ENCODE measurements around the gene FBXO44.

The FBXO44 gene

DNA sequence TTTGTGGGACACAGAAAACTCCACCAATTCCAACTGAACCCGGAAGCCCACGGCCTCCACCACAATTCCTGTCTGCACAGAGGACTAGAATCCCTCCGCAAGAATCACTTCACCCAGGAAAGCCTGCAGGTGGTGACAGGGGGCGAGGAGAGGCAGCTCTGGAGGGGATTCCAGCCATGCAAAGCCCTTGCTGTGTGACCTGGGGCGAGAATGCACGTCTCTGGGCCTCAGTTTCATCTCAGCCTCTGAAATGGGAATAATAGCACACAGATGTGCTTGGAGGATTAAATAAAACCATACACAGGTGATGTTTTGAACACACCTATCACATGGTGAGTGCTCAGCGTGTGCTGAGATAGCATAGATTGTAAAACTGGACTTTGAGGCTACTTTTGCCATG lies 14.6 kb upstream of the FBXO44 start:
- no peak for DNase-seq (ENCODE audit: low read depth in 3 of 3)

GRCh38 chr1:11640944-11641343 lies 13.7 kb upstream of the FBXO44 start:
- DNase-seq (ENCODE audit: low read depth in 3 of 3) = no peak

DNA sequence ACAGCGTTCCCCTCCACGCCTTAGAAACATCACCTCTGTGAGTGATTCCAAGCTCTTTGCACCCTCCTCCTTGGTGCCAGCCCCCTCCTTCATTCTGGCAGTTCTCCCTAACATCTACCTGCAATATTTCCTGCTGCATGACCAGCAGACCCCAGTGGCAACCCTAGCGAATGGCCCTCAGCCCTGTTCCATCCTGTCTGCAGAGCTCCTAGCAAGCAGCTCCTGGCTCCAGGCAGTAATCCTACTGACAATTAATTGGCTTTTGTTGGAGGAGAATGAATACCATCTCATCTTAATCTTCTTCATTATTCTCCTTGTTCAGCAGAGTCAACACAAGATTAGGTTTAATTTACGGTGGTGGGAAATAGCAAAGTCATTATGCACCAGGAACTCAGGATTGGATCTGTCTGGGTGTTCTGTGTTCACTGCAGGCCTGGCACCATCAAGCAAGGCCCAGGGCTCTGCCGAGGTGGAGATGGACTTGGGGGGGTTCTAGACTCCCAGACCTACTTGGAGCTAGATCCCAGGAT lies 12.8 kb upstream of the FBXO44 start:
- DNase-seq (ENCODE audit: low read depth in 3 of 3) = no peak

- DNase-seq (ENCODE audit: low read depth in 3 of 3) = peak; percentile 43 to 62 (median 60)
These were observed 12.2 kb upstream of the FBXO44 start for GRCh38 chr1:11642418-11643017.

DNA sequence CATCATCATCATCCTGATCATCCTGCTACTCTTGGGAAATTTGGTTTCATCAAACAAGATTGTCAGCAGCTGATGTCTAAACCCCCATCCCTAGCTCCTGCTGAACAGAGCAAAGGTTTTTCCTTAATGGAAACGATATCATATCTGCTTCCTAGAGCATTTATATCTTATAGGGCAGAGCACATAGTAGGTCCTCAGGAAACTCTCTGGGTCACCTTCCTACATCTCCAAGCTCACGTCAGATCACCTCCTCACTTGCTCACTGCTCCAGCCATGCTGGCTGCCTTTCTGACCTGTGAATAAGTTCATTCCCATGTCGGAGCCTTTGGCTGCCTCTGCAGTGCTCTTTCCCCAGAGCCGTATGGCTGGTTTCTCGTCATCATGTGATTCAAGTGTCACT lies 10.9 kb upstream of the FBXO44 start:
- DNase-seq (ENCODE audit: low read depth in 3 of 3) = no peak

DNA sequence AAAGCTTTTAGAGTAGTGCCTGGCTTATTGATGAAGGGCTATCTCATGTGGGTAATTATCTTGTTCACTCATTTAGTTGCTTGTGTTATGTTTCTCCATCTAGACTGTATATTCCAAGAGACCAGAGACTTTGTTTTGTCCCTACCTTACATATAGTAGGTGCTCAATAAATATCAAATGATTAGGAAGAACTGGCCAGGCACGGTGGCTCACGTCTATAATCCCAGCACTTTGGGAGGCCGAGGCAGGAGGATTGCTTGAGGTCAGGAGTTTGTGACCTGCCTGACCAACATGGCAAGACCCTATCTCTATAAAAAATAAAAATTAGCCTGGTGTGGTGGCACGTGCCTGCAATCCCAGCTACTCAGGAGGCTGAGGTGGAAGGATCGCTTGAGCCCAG lies 9.4 kb upstream of the FBXO44 start:
- no peak for DNase-seq (ENCODE audit: low read depth in 3 of 3)

- DNase-seq (ENCODE audit: low read depth in 3 of 3) = peak; percentile 63 to 83 (median 69)
These were observed 8.9 kb upstream of the FBXO44 start for GRCh38 chr1:11645670-11646265.

DNA sequence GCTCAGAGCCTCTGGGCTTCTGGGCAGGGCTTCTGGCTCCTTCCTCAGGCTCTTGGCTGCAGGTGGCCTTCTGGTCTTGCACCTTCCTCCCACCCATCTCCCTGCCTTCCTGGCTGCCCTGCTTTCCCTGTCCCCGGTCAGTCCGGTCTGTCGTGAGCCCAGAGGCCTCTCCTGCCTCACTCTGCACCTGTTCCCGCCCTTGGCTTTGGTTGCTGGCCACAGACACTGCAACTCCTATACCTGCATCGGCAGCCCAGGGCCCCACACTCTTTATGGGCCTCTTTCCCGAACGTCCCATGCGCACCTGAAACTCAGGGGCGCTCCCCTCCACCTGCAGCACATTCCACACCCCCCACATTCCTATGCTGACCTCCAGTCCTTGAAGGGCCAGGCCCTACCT lies 8.4 kb upstream of the FBXO44 start:
- no peak for DNase-seq (ENCODE audit: low read depth in 3 of 3)

DNA sequence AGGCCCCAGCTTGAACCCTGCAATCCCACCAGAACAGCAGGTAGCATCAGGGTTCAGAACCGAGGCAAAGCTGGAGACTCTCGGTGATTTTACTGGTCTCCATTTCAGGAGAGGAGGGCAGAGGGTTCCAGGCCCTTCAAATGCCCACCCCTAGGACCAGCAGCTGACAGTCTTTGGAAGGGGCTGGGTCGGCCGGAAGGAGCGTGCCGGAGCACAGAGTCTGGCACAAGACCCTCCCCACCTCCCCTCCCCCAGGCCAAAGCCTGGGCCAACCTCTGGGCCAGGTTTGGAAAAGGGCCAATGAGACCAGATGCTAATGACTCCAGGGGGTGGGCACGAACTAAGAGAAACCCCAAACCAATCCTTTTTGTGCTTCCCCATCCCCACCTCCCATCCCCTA lies 7.3 kb upstream of the FBXO44 start:
- no peak for DNase-seq (ENCODE audit: low read depth in 3 of 3)

DNA sequence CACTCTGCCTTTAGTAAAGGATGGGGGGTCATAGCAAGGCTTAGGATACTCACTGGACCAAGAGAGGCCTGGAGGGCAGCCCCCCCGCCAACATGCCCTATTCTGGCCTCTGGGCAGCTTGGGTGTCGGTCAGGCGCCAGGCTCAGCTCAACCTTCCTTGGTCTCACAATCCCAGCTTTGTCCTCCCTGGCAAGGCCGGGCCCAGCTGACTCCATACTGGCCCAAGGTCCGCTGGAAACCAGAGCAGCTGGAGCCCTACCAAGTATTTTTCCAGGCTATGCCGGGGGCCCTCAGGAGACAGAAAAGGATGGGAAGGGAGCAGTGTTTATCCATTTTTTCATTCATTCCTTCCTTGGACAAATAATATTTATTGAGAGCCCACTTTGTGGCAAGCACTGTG lies 6.6 kb upstream of the FBXO44 start:
- DNase-seq (ENCODE audit: low read depth in 3 of 3) = no peak

- no peak for DNase-seq (ENCODE audit: low read depth in 3 of 3)
These were observed 5.9 kb upstream of the FBXO44 start for GRCh38 chr1:11648732-11649158.

- no peak for DNase-seq (ENCODE audit: low read depth in 3 of 3)
These were observed 5.4 kb upstream of the FBXO44 start for GRCh38 chr1:11649237-11649623.

DNA sequence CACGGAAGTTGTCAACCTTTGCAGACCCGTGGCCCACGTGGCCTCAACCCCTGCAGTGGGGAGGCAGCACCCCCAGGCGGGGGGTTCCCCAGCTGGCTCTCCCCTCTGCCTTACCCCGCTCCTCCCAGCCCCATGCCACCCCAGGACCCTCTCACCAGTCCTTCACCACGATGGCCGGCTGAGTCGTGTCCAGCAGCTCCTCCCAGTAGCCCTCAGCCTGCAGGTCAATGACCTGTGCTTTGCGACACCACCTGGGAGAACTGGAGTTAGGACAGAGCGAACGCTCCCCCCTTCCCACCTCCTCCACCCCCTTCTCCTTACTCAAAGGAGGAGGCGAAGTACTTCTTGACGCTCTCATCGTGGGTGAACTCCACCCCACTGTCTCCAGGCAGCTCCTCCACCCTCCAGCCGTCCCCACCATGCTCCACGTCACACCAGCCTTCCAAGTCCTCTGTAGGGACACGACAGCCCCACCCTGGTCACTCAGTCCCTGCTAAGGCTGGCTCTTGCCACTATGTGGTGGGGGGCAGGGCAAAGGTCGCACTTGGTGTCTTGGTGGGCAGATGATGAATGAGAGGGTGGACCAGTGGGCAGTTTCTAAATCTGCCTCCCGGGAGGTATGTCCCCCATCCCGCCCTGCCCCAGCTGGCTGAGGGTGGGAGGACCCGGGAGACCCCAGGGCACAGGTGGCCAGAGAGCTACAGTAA lies 4.9 kb upstream of the FBXO44 start:
- no peak for DNase-seq (ENCODE audit: low read depth in 3 of 3)

- DNase-seq (ENCODE audit: low read depth in 3 of 3) = peak; percentile 64 to 75 (median 73)
These were observed 4.2 kb upstream of the FBXO44 start for GRCh38 chr1:11650331-11650991.

DNA sequence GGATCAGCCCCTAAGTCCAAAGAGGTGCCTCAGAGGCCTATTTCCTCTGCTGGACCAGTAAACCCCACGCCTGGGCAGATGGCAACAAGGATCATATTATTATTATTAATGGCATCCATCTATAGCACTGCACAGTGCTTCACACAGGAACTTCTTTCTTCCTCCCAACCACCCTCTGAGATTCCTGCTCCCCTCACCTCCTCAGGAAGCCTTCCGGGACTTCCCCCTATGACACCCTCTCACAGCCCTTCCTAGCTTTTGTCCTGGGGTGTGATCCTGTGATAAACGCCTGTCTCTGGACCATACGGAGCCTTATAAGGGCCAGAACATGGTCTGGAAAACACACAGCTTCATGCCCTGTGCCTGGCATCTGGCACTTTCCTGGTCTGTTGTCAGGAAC lies 3.7 kb upstream of the FBXO44 start:
- DNase-seq (ENCODE audit: low read depth in 3 of 3) = no peak

GRCh38 chr1:11652203-11652780 lies 2.4 kb upstream of the FBXO44 start:
- DNase-seq (ENCODE audit: low read depth in 3 of 3) = no peak

- DNase-seq (ENCODE audit: low read depth in 3 of 3) = no peak
These were observed 1.4 kb upstream of the FBXO44 start for GRCh38 chr1:11653101-11653860.

DNA sequence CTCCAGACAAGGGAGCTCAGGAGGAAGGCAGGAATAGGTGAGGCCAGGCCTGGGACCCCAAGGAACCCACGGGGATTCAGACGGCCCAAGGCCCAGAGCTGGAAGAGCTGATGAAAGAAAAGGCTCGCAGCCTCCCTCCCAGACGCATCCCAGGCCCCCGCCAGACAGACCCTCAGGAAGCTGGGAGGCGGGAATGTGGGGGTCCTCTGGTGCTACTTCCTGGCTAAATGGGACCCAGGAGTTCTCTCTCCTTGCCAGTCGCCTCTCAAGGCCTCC lies 878 bp upstream of the FBXO44 start:
- no peak for DNase-seq (ENCODE audit: low read depth in 3 of 3)

GRCh38 chr1:11654939-11655808 lies 497 bp downstream of the FBXO44 start:
- no peak for DNase-seq (ENCODE audit: low read depth in 3 of 3)

DNA sequence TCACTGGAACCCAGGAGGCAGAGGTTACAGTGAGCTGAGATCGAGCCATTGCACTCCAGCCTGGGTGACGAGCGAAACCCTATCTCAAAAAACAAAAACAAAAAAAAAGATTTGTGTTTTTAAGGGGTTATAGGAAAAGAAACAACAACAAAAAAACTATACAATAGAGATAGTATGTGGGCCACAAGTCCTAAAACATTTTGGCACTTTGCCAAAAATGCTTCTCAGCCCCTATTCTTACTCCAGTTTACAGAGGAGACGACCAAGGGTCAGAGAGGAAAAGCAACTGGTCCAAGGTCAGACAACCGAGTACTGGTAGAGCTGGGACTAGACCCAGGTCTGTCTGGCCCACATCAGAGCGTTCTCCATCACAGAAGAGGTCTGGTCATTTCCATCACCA lies 3.0 kb downstream of the FBXO44 start:
- no peak for DNase-seq (ENCODE audit: low read depth in 3 of 3)

DNA sequence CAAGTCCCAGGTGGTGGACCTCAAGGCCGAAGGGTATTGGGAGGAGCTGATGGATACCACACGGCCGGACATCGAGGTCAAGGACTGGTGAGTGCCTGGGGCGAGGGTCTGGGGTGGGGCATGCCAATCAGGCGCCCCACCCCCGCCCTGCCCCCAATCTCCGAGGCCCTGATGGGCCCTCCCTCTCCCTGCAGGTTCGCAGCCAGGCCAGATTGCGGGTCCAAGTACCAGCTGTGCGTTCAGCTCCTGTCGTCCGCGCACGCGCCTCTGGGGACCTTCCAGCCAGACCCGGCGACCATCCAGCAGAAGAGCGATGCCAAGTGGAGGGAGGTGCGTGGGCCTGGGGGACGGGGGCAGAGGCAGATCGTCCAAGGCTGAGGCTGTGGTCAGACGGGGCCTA lies 3.9 kb downstream of the FBXO44 start:
- no peak for DNase-seq (ENCODE audit: low read depth in 3 of 3)
